ENCODE measurements around the gene NTM.

The NTM gene

DNA sequence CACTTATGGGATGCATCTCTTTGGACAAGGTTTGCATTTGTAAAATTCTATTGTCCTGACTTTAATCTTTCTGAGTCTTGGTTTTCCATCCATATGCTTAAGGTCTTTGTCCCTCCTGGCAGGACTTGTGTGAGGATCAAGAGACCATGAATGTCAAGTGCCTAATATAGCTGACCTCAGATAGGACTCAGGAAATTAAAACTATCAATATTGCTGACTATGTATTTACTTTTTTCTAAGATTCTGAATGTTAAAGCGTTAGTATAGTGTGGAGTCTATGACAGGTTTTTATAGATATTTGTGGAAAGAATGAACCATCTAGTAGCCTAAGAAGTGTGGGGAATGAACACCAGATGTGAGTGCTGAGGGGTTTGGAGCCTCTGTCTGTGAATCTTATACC lies 637.8 kb downstream of the NTM start:
- TF ChIP-seq, protein P1, sequence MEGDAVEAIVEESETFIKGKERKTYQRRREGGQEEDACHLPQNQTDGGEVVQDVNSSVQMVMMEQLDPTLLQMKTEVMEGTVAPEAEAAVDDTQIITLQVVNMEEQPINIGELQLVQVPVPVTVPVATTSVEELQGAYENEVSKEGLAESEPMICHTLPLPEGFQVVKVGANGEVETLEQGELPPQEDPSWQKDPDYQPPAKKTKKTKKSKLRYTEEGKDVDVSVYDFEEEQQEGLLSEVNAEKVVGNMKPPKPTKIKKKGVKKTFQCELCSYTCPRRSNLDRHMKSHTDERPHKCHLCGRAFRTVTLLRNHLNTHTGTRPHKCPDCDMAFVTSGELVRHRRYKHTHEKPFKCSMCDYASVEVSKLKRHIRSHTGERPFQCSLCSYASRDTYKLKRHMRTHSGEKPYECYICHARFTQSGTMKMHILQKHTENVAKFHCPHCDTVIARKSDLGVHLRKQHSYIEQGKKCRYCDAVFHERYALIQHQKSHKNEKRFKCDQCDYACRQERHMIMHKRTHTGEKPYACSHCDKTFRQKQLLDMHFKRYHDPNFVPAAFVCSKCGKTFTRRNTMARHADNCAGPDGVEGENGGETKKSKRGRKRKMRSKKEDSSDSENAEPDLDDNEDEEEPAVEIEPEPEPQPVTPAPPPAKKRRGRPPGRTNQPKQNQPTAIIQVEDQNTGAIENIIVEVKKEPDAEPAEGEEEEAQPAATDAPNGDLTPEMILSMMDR (conservative IDR thresholded peaks at IDR 0.05; ENCODE audit: low read depth, low read length) = no peak
- no peak overlapping the region for H3K4me3 ChIP-seq (ENCODE audit: low read length)
- no peak for DNase-seq (ENCODE audit: low read depth)

DNA sequence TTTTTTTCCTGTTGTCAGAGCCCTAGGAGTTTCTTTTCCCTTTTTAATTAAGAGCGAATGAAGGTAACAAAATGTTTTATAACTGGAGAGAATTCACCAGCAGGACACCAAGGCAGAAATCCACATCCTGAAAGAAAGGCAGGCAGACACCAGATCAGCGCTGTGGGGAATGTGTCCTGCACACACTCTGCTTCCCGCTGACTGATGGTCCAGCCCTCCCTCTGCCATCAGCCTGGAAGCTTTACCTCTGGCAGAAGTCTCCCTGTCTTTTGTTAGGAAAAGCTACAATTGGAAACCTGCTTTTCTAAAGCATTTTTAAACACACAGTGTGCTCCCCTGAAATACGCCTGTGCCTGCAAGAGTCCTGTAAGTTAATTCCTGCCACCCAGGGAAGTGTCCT lies 638.5 kb downstream of the NTM start:
- no peak for DNase-seq (ENCODE audit: low read depth)
- no peak overlapping the region for H3K4me3 ChIP-seq (ENCODE audit: low read length)
- TF ChIP-seq, protein P1 (conservative IDR thresholded peaks at IDR 0.05; ENCODE audit: low read depth, low read length) = no peak

DNA sequence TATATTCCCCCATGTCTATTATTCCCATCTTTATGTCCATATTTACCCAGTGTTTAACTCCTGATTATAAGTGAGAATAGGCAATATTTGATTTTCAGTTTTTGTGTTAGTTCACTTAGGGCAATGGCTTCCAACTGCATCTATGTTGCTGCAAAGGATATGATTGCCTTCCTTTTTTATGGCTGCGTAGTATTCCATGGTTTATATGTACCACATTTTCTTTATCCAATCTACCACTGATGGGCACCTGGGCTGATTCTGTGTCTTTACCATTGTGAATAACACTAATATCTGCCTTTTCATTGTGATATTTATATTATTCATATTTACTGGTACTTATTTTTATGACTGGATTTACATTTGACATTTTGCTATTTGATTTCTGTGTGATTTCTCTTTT lies 649.6 kb downstream of the NTM start:
- TF ChIP-seq, protein P1 (conservative IDR thresholded peaks at IDR 0.05; ENCODE audit: low read depth, low read length) = no peak
- H3K4me3 ChIP-seq (ENCODE audit: low read length) = no peak overlapping the region
- DNase-seq (ENCODE audit: low read depth) = no peak

DNA sequence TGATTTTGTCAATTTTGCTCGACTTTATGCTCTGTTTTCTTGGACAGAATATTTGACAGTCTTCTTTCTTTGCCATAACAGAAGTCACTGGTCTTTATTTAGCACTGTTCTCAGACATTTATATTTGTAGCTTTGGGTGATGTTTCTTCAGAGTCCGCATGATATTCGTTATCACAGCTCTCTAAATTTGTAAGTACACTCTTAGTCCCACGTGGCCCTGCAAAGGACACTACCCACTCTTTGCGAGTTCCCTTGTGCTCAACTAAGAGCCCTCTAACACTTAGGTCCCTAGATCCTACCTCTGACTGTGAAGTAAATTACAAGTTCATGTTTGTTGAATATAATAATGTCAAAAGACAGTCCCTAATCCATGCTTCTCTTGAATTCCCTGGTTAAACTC lies 651.9 kb downstream of the NTM start:
- no peak for DNase-seq (ENCODE audit: low read depth)
- no peak overlapping the region for H3K4me3 ChIP-seq (ENCODE audit: low read length)
- TF ChIP-seq, protein P1 (conservative IDR thresholded peaks at IDR 0.05; ENCODE audit: low read depth, low read length) = no peak

DNA sequence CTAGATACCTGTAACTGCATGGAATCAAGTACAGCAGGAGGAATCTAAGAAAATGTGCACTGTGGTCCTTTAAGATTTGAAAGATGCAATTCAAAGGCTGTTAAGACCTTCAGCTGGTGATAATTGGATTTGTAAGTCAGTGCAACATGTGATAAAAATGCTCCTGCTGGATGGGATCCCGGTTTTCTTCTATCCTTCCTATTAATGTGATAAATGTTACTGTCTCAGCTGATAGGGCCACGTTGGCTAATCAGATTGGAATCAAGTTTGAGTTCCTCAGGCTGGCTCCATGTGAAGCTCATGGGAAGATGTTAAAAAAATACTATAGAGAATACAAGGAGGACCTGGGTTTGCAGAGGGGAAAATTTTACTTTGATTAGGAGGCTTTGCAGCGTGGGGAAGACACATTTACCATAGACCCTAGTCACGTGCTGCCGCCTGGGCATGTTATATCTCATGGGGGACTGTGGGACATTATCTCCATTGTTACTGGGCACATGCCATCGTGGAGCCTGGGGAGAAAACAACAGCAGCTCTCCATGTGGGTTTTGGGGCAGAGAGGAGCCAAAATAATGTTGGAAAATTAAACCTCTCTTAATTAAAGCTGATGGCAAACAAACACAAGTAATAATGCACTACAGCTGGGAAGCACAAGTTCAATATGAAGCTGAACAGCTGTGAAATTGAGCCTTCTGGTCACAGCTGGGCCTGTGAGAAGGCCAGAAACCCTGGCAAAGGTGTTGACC lies 652.5 kb downstream of the NTM start:
- no peak overlapping the region for H3K4me3 ChIP-seq (ENCODE audit: low read length)
- TF ChIP-seq, protein P1 (conservative IDR thresholded peaks at IDR 0.05; ENCODE audit: low read depth, low read length) = no peak
- DNase-seq (ENCODE audit: low read depth) = peak; percentile 47

DNA sequence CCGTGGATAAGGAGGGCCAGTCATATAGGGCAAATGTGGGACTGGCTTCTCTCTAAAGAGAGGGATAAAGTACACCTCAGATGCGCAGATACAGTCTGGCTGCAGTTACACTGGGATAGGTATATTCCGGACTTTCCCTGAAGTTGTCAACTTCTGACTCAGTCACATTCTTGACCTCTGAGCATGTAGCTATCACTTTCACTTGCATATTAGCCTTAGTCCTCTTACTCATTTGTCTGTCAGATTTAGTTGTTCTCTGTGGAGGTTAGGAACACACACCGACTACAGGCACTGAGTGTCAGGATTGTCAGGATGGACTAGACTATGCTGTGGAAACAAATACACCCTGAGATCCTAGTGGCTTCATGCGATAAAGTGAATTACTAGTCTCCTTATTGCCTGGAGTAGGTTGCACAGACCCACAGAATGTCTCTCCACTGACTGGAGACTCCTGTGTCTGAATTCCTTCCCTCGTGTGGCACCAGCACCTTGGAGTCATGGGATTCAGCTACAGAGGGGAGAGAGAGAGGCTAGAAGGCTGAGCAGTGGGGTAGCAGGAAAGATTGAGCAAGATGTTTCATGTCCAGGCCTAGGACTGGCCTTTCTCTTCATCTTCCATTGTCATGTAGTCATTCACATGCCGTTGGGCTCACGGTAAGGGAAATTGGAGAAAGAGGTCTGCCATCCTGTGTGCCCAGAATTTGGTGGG lies 654.3 kb downstream of the NTM start:
- no peak overlapping the region for H3K4me3 ChIP-seq (ENCODE audit: low read length)
- TF ChIP-seq, protein P1 (conservative IDR thresholded peaks at IDR 0.05; ENCODE audit: low read depth, low read length) = no peak
- DNase-seq (ENCODE audit: low read depth) = peak; percentile 61

DNA sequence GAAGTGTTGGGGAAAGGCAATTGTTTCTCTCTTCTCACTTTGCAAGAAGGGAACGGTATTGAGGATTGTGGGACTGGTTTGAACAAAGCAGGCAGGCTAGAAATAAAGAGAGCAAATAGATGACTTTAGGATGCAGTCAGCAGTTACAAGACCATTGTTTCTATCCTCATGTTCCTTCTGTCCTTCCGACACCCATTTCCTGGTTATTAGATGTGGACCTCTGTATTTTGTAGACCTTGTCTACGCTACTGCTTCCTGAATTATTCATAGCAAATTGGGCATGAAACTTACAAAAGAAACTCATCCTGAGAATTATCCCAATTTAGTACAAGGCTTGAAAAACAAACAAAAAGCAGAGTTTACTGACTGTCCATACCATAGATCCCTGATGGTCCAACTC lies 656.3 kb downstream of the NTM start:
- H3K4me3 ChIP-seq (ENCODE audit: low read length) = no peak overlapping the region
- no peak for DNase-seq (ENCODE audit: low read depth)
- TF ChIP-seq, protein P1 (conservative IDR thresholded peaks at IDR 0.05; ENCODE audit: low read depth, low read length) = no peak
